HEK293 (cell line): Measurements from ENCODE around the gene AGO3.

Source experiments
- GLI2 ChIP-seq: fragments of 450-650 bp; formaldehyde crosslinking; IDR thresholded peaks from 2 replicates; pipeline ENCODE4; 2017; ENCODE audit warnings: missing biosample characterization, missing genetic modification characterization, low read depth, borderline replicate concordance
- GLI4 ChIP-seq: fragments of 450-650 bp; formaldehyde crosslinking; IDR thresholded peaks from 2 replicates; pipeline ENCODE4 v1.5.1; 2016; ENCODE audit warnings: missing biosample characterization, missing genetic modification characterization
- KLF17 ChIP-seq: fragments of 450-650 bp; formaldehyde crosslinking; IDR thresholded peaks from 2 replicates; pipeline ENCODE4 v1.5.1; 2016; ENCODE audit warnings: missing biosample characterization, missing genetic modification characterization
- MZF1 ChIP-seq: fragments of 450-650 bp; formaldehyde crosslinking; IDR thresholded peaks from 2 replicates; pipeline ENCODE4 v1.5.1; 2017; ENCODE audit warnings: missing biosample characterization, missing genetic modification characterization, borderline replicate concordance
- OVOL3 ChIP-seq: fragments of 450-650 bp; formaldehyde crosslinking; IDR thresholded peaks from 2 replicates; pipeline ENCODE4 v1.5.1; 2016; ENCODE audit warnings: missing biosample characterization, missing genetic modification characterization
- PRDM6 ChIP-seq: fragments of 450-650 bp; formaldehyde crosslinking; IDR thresholded peaks from 2 replicates; pipeline ENCODE4 v1.5.1; 2017; ENCODE audit warnings: missing biosample characterization, missing genetic modification characterization
- SP2 ChIP-seq: fragments of 450-650 bp; formaldehyde crosslinking; IDR thresholded peaks from 2 replicates; pipeline ENCODE4 v1.5.1; 2016; ENCODE audit warnings: missing biosample characterization, missing genetic modification characterization
- ZBTB48 ChIP-seq: fragments of 450-650 bp; formaldehyde crosslinking; IDR thresholded peaks from 2 replicates; pipeline ENCODE4 v1.5.1; 2016; ENCODE audit warnings: missing biosample characterization, missing genetic modification characterization
- ZNF16 ChIP-seq: fragments of 450-650 bp; formaldehyde crosslinking; IDR thresholded peaks from 2 replicates; pipeline ENCODE4 v1.5.1; 2016; ENCODE audit warnings: low read depth, missing biosample characterization, missing genetic modification characterization
- ZNF174 ChIP-seq: fragments of 450-650 bp; formaldehyde crosslinking; IDR thresholded peaks from 2 replicates; pipeline ENCODE4 v1.5.0; 2017; ENCODE audit warnings: missing biosample characterization, mild to moderate bottlenecking, missing genetic modification characterization
- ZNF19 ChIP-seq: fragments of 450-650 bp; formaldehyde crosslinking; IDR thresholded peaks from 2 replicates; pipeline ENCODE4; 2016; ENCODE audit warnings: missing biosample characterization, missing genetic modification characterization, low read depth
- ZNF214 ChIP-seq: fragments of 450-650 bp; formaldehyde crosslinking; IDR thresholded peaks from 2 replicates; pipeline ENCODE4 v1.5.1; 2017; ENCODE audit warnings: missing biosample characterization, mild to moderate bottlenecking, missing genetic modification characterization, borderline replicate concordance
- ZNF223 ChIP-seq: fragments of 450-650 bp; formaldehyde crosslinking; IDR thresholded peaks from 2 replicates; pipeline ENCODE4 v1.5.1; 2016; ENCODE audit warnings: missing biosample characterization, missing genetic modification characterization
- ZNF324 ChIP-seq: fragments of 450-650 bp; formaldehyde crosslinking; IDR thresholded peaks from 2 replicates; pipeline ENCODE4 v1.5.1; 2016; ENCODE audit warnings: missing biosample characterization, missing genetic modification characterization
- ZNF341 ChIP-seq: fragments of 450-650 bp; formaldehyde crosslinking; IDR thresholded peaks from 2 replicates; pipeline ENCODE4; 2016; ENCODE audit warnings: low read depth, missing biosample characterization, missing genetic modification characterization
- ZNF37A ChIP-seq: fragments of 450-650 bp; IDR thresholded peaks from 2 replicates; pipeline ENCODE4 v1.5.1; 2018; ENCODE audit warnings: missing biosample characterization, missing genetic modification characterization
- ZNF423 ChIP-seq: fragments of 450-650 bp; formaldehyde crosslinking; IDR thresholded peaks from 2 replicates; pipeline ENCODE4 v1.5.1; 2016; ENCODE audit warnings: missing biosample characterization, missing genetic modification characterization
- ZNF501 ChIP-seq: fragments of 450-650 bp; formaldehyde crosslinking; IDR thresholded peaks from 2 replicates; pipeline ENCODE4 v1.5.1; 2016; ENCODE audit warnings: missing biosample characterization, missing genetic modification characterization
- ZNF549 ChIP-seq: fragments of 450-650 bp; IDR thresholded peaks from 2 replicates; pipeline ENCODE4 v1.5.1; 2018; ENCODE audit warnings: missing biosample characterization, missing genetic modification characterization, mild to moderate bottlenecking, inconsistent platforms, moderate library complexity
- ZNF580 ChIP-seq: fragments of 450-650 bp; formaldehyde crosslinking; IDR thresholded peaks from 2 replicates; pipeline ENCODE4 v1.5.1; 2016; ENCODE audit warnings: missing biosample characterization, missing genetic modification characterization
- ZNF623 ChIP-seq: fragments of 450-650 bp; formaldehyde crosslinking; IDR thresholded peaks from 2 replicates; pipeline ENCODE4 v1.5.1; 2016; ENCODE audit warnings: missing biosample characterization, missing genetic modification characterization
- ZNF626 ChIP-seq: fragments of 450-650 bp; sonication (Bioruptor Pico); formaldehyde crosslinking; IDR thresholded peaks from 2 replicates; pipeline ENCODE4 v1.5.1; 2018; ENCODE audit warnings: missing biosample characterization, missing genetic modification characterization, inconsistent platforms
- ZNF654 ChIP-seq: fragments of 450-650 bp; formaldehyde crosslinking; IDR thresholded peaks from 2 replicates; pipeline ENCODE4 v1.5.1; 2016; ENCODE audit warnings: low read depth, missing biosample characterization, missing genetic modification characterization
- ZNF747 ChIP-seq: fragments of 450-650 bp; formaldehyde crosslinking; IDR thresholded peaks from 2 replicates; pipeline ENCODE4 v1.5.1; 2016; ENCODE audit warnings: missing biosample characterization, missing genetic modification characterization
- ZNF768 ChIP-seq: fragments of 450-650 bp; formaldehyde crosslinking; IDR thresholded peaks from 2 replicates; pipeline ENCODE4 v1.5.1; 2018; ENCODE audit warnings: missing biosample characterization, mild to moderate bottlenecking, missing genetic modification characterization
- ZNF843 ChIP-seq: fragments of 450-650 bp; formaldehyde crosslinking; IDR thresholded peaks from 2 replicates; pipeline ENCODE4 v1.5.1; 2016; ENCODE audit warnings: missing biosample characterization, missing genetic modification characterization
- TF ChIP-seq, protein P1 (sequence below): fragments of 450-650 bp; formaldehyde crosslinking; IDR thresholded peaks from 2 replicates; pipeline ENCODE4 v1.5.1; 2016; ENCODE audit warnings: missing biosample characterization, missing genetic modification characterization
- TF ChIP-seq, protein P2 (sequence below): fragments of 450-650 bp; formaldehyde crosslinking; IDR thresholded peaks from 2 replicates; pipeline ENCODE4 v1.5.1; 2016; ENCODE audit warnings: missing biosample characterization, missing genetic modification characterization
- TF ChIP-seq, protein P3 (sequence below): fragments of 450-650 bp; formaldehyde crosslinking; IDR thresholded peaks from 2 replicates; pipeline ENCODE4 v1.5.1; 2016; ENCODE audit warnings: missing biosample characterization, missing genetic modification characterization, borderline replicate concordance

Gene AGO3

DNA sequence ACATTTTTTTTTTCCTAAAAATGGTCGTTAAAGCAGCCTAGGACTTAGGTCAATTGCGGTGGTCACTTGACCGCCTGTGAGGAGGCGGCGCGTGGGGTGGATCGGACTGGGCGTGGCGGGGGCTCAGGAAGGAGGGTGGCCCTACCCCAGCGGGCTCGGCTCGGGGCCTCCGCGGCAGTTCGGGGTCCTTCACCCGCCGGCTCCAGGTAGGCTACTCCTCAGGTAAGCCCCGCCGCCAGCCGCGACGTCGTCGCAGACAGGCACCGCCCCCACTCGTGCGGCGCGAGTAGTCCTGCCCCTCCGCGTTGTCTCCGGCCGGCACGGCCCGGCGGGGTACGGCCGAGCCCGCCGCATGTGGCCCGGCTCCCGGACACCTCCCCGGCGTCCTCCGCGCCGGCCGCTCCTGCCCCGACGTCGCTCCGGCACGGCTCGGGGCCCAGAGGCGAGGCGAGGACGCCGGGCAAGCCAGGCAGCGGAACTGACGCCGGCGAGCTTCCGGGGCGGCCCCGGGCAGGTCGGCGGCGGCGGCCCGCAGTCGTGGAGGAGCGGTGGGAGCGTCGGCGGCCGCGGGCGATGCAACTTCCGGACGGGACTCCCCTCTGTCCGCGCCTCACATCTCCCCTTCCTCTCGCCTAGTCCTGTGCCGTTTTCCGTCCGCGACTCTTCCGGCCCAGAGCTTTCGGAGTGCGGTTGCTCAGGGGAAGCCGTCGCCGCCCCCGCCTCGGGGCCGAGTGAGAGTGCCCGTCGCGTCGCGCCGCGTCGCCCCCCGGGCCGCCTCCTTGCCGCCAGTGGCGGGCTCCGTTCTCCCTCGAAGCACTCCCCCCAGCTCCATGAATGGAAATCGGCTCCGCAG is at the start of gene AGO3 (continued):
- peak; percentile 23 for TF ChIP-seq KLF17 (tag by site-specific recombination)
- no peak for TF ChIP-seq ZNF174 (tag by site-specific recombination)
- peak; percentile 56 for TF ChIP-seq ZNF341 (tag by site-specific recombination)
- TF ChIP-seq ZNF324 (tag by site-specific recombination), result peak; percentile 72; the same call in 1 of the 2 replicates
- TF ChIP-seq, protein P1, sequence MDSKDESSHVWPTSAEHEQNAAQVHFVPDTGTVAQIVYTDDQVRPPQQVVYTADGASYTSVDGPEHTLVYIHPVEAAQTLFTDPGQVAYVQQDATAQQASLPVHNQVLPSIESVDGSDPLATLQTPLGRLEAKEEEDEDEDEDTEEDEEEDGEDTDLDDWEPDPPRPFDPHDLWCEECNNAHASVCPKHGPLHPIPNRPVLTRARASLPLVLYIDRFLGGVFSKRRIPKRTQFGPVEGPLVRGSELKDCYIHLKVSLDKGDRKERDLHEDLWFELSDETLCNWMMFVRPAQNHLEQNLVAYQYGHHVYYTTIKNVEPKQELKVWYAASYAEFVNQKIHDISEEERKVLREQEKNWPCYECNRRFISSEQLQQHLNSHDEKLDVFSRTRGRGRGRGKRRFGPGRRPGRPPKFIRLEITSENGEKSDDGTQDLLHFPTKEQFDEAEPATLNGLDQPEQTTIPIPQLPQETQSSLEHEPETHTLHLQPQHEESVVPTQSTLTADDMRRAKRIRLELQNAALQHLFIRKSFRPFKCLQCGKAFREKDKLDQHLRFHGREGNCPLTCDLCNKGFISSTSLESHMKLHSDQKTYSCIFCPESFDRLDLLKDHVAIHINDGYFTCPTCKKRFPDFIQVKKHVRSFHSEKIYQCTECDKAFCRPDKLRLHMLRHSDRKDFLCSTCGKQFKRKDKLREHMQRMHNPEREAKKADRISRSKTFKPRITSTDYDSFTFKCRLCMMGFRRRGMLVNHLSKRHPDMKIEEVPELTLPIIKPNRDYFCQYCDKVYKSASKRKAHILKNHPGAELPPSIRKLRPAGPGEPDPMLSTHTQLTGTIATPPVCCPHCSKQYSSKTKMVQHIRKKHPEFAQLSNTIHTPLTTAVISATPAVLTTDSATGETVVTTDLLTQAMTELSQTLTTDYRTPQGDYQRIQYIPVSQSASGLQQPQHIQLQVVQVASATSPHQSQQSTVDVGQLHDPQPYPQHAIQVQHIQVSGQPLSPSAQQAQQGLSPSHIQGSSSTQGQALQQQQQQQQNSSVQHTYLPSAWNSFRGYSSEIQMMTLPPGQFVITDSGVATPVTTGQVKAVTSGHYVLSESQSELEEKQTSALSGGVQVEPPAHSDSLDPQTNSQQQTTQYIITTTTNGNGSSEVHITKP (tag by site-specific recombination), result peak; percentile 98
- TF ChIP-seq, protein P2, sequence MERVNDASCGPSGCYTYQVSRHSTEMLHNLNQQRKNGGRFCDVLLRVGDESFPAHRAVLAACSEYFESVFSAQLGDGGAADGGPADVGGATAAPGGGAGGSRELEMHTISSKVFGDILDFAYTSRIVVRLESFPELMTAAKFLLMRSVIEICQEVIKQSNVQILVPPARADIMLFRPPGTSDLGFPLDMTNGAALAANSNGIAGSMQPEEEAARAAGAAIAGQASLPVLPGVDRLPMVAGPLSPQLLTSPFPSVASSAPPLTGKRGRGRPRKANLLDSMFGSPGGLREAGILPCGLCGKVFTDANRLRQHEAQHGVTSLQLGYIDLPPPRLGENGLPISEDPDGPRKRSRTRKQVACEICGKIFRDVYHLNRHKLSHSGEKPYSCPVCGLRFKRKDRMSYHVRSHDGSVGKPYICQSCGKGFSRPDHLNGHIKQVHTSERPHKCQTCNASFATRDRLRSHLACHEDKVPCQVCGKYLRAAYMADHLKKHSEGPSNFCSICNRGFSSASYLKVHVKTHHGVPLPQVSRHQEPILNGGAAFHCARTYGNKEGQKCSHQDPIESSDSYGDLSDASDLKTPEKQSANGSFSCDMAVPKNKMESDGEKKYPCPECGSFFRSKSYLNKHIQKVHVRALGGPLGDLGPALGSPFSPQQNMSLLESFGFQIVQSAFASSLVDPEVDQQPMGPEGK (tag by site-specific recombination), result peak; percentile 50
- TF ChIP-seq ZBTB48, result no peak
- TF ChIP-seq ZNF501 (tag by site-specific recombination), result no peak; the same call in 1 of the 2 replicates
- TF ChIP-seq ZNF423 (tag by site-specific recombination), result peak; percentile 48; the same call in 1 of the 2 replicates
- TF ChIP-seq ZNF747 (tag by site-specific recombination), result no peak
- TF ChIP-seq SP2 (tag by site-specific recombination), result peak; percentile 71
- no peak for TF ChIP-seq ZNF768 (tag by site-specific recombination)
- no peak for TF ChIP-seq ZNF623
- TF ChIP-seq ZNF549, result no peak
- no peak for TF ChIP-seq ZNF214
- 0 out of 2 replicates have a peak, but pooled peaks have one; percentile 17 for TF ChIP-seq OVOL3 (tag by site-specific recombination)
- no peak for TF ChIP-seq ZNF580 (tag by site-specific recombination)
- TF ChIP-seq ZNF654 (tag by site-specific recombination), result no peak
- no peak for TF ChIP-seq ZNF223 (tag by site-specific recombination)
- TF ChIP-seq PRDM6 (tag by site-specific recombination), result no peak
- TF ChIP-seq, protein P3, sequence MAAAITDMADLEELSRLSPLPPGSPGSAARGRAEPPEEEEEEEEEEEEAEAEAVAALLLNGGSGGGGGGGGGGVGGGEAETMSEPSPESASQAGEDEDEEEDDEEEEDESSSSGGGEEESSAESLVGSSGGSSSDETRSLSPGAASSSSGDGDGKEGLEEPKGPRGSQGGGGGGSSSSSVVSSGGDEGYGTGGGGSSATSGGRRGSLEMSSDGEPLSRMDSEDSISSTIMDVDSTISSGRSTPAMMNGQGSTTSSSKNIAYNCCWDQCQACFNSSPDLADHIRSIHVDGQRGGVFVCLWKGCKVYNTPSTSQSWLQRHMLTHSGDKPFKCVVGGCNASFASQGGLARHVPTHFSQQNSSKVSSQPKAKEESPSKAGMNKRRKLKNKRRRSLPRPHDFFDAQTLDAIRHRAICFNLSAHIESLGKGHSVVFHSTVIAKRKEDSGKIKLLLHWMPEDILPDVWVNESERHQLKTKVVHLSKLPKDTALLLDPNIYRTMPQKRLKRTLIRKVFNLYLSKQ (tag by site-specific recombination), result no peak
- TF ChIP-seq ZNF626 (tag by site-specific recombination), result no peak
- TF ChIP-seq GLI2 (tag by site-specific recombination), result no peak
- no peak for TF ChIP-seq ZNF37A (tag by site-specific recombination)
- peak; percentile 75 for TF ChIP-seq MZF1 (tag by site-specific recombination)
- TF ChIP-seq ZNF19, result no peak
- no peak for TF ChIP-seq GLI4 (tag by site-specific recombination)
- peak; percentile 30; the same call in 1 of the 2 replicates for TF ChIP-seq ZNF843
- no peak for TF ChIP-seq ZNF16 (tag by site-specific recombination)
